GM12892 (cell line): ENCODE measurements around the gene LTB4R2.

Experiments used
- POLR2A ChIP-seq: IDR thresholded peaks from 2 replicates; pipeline ENCODE4 v1.6.1; 2011; ENCODE audit warnings: low read depth, low read length, control low read depth
- TAF1 ChIP-seq: IDR thresholded peaks from 2 replicates; pipeline ENCODE4 v1.6.1; 2011; ENCODE audit warnings: low read depth, mild to moderate bottlenecking, control low read depth, low read length, borderline replicate concordance

- TF ChIP-seq POLR2A (no peak), TAF1 (no peak)
Measured at GRCh38 chr14:24313913-24314312, 4.0 kb downstream of the LTB4R2 start.
